Measurements from ENCODE around the gene TRAF5.

TRAF5 gene

DNA sequence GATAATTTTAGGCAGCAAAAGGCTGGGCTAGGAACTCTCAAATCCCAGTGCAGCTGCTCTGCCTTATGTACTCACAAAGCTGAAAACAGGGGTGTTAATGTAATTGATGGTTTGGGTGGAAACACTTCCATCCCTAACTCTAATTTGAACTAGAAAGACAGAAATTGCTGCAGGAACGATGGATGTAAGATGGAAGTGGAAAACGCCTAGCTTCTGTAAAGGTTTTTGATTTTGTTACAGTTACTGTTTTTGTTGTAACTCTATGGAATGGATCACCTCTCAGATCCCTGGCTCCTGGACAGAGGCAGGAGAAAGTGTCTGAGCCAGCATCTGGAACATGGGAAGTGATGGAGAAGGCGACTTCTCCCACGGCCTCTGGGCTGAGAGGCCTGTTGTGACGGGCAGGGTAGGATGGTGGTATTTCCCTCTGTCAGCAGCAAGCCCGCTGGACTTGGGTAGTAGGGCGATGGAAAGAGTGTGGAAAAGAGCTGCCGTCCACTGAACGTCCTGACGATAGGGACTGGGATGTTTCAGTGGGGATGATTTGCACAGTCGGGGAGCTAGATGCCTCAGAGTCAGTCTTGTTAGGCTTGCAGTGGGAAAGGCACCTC, 1.6 kb downstream of the TRAF5 start:
- DNase-seq = no peak

DNA sequence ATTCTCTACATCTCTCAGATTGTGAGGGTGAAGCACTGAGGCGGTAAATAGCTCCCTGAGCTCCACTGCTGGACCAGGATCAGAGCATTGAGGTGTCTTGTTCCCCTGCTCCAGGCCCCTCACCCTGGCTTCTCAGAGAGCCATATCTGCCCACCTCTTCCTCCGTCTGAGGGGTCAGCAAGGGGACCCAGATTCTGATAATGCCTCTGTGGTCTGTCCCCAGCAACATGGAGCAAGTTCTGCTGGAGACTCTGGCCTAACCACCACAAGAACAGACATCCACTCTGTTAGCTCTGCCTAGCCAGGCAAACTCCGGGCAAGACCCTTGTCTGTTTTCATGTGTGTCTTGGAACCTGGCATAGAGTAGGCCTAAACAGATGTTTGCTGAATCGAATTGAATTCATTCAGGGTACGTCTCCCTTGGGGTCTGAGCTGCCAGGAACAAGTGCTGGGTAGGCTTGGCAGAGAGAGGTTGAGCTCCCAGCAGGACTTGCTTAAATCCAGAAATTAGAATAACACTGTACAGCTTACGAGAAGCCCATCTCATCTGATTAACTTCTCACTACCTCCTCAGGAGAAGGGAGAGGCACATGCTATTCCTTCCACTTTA, 2.3 kb downstream of the TRAF5 start:
- no peak for DNase-seq

DNA sequence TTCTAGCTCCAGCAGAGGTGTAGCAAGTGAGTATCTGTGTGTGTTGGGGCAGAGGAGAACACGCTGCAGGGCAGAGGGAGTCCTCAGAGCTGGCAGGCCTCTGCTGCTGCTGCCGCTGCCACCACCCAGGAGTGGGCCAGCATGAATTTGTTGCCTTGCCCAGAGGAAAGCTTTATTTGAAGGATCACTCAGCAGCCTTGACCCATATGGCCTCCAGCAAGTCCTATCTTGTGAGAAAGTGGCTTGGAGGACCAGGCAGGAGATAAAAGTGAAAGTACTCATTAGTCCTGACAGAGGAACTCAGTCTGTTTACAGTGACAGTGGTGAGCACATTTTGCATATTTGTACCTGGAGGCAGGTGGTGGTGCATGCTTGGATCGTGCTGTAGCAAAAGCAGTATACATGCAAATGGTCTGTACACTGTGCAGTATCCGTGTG, 3.1 kb downstream of the TRAF5 start:
- no peak for DNase-seq

DNA sequence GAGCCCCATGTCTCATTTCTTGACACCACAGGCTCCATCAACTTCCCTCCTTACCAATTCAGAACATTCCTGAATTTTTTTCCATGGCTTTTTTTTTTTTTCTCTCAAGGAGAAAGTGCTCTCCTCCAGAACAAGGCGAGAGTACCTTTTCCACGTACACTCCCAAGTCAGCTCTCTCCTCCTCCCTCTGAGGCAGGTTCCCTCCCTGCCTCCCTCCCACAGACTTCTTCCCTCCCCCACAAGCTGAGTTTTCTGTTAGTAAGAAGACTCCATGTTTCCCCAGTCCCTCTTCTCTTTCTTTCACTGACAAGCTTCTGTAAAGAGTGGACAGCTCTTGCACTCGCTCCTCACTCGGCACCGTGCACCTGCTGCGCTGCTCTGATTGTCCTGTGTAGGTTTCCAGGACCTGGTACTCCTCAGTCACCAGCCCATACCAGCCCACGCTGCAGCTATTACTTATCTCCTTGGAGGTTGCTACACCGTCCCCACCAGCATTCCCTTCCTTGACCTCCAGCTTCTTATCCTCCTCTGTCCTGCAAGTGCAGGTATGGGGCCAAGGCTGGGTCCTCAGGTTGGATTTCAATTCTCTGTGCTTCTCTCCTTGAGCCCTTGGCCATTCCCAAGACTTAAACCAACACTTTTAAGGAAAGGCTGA, 3.8 kb downstream of the TRAF5 start:
- peak in 1 of 4 experiments; percentile 14 for DNase-seq

DNA sequence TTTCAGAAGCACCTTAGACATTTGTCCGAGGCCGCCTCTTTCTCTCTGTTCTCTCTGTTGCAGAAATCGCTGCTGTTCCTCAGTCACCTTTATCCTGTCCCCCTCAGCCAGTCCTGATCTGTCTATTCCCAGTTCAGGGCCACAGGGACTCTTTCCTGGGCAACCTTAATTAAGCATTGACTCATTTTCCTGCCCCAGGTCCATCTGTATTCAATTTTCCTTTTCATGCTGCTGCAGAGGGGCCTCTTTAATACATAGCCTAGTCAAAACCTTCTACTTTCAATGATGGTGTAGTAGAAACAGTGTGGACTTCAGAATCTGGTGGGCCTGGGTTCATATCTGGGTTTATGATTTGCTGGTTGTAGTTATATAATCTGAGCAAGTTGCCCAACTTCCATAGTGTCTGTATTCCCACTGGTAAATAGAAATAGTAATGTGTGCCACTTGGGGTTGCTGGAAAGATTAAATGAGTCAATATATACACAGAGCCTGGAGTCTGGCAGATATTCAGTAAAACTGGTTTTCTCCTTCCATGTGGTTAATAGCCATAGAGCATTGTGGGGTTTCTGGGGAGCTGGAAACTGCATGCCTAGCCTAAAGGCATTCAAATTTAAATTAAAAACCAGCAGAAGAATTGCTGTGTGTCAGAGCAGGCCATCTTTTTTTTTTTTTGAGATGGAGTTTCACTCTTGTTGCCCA, 4.5 kb downstream of the TRAF5 start:
- DNase-seq = no peak

DNA sequence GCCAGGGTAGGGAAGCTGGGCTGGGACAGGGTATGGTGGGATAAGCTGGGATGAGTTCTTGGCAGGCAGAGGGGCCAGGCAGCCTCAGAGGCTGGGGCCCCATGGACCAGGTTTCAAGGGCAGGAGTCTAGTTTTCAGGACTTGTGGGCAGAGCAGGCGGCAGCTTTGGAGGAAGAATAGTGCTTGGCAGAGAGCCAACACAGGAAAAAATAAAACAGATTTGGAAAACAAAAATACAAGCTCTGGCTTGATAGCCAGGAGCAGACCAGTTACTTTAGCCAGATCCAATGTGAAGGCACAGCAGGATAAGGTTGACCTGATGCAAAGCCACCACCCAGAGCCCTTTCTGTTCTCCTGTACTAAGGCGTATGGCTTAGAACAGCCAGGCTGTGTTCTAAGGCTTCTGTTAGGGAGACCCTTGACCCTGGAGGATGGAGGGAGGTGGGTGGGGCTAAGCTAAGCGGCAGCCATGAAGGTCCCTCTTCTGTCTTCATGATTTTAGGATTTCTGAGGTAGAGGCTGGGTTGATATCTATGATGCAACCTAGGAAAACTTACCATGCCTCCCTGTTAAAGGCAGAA, 5.5 kb downstream of the TRAF5 start:
- peak in 1 of 4 experiments; percentile 16 for DNase-seq

DNA sequence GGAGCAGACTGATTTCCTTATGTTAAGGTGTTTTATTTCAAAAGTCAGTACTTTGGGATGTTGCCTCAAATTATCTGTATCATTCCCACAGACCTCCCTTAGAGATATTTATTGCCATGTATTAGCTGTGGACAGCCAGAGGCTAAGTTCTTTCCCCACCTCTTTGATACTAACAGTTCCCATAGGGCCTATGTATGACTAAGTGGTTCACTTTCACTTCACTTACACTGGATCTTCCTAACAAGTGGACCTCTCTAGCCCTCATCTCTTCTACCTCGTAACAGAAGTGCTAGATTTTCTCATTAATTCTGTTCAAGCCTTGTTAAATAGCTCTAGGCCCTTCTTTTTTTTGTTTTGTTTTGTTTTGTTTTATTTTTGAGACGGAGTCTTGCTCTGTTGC, 6.2 kb downstream of the TRAF5 start:
- DNase-seq = peak in 2 of 4 experiments; percentile 15 to 23

DNA sequence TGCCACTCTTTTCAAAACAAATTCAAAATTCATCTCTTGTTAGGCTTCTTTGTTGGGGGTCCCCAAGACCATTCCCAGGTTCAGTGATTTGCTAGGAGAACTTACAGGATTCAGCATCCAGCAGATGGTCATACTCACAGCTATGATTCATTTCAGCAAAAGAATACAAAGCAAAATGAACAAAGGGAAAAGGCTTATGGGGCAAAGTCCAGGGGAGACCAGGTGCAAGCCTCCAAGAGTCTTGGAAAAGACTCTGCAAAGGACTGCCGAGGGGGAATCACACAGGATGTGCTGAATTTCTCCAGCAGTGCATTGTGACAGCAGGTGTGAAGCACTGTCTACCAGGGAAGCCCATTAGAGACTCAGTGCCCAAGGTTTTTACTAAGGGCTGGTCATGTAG, 7.3 kb downstream of the TRAF5 start:
- no peak for DNase-seq

DNA sequence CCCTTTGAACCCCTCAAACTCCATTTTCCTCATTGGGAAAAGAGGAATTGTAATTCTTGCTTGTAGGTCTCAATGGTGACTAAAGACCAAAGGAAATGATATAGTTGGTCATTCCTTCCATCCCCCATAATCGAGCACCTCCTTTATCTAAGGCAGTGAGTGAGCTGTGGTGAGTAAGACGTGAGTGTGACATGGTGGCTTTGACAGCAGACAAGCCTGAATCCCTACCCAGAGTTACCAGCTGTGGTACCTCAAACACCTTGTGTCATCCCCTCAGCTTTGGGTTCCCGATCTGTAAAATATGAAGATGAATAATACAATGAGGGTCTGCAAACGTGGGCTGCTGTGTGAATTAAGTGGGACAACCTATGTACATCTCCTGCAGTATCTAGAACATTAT, 8.4 kb downstream of the TRAF5 start:
- DNase-seq = no peak

DNA sequence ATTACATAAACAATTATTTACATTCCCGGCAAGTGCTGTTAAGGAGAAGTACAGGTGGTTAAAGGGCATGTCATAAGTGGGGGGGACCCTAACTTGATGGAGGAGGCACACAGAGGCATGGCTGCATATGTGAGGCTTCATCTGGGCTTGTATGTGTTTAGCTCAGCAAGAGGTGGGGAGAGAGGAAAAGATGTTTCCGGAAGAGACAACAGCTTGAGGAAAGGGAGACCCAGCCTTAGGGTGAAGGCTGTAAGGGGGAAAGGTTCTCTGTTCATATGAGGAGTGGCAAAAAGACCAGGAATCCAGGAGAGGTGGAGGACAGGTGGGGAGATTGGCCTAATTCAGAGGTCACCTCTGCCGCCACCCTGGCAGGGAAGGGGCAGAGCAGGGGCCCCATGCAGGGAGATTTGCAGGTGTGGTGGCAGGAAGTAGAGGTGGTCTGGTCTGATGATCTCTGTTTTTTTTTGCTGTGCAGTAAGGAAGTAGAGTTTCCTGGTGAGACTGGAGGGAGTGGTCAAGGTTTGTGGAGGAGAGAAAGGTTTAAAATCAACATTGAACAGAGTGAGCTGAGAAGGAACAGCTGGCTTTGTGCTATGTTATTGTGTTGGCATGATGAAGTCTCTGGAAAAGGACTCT, 9.0 kb downstream of the TRAF5 start:
- no peak for DNase-seq

DNA sequence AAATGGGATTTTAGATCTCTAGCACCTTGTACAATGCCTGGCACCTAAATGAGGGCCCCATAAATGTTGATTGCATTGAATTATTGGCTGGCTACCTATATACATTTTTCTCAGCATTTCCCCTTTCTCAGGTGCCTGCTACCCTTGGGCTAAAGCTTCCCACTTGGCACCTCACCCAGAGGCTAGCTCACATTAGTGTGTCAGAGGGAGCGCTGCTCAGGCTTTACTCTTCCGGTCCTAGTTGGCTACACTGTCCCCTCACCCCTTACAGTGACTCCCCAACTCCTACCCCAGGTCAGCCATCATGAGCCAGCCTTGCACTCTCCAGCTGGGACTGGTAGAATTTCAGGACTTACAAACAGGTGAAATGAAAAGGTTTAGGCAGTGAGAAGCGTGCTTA, 9.5 kb downstream of the TRAF5 start:
- no peak for DNase-seq

DNA sequence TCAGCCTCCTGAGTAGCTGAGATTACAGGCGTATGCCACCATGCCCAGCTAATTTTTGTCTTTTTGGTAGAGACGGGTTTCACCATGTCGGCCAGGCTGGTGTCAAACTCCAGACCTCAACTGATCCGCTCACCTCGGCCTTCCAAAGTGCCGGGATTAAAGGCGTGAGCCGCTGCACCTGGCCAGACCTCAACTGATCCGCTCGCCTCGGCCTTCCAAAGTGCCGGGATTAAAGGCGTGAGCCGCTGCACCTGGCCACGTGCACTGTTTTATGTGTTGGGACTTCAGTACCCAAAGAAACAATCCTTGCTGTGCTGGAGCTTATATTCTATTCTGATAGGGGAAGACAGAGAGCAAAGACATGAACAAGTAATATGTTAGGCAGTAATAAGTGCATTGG, 10.1 kb downstream of the TRAF5 start:
- DNase-seq = no peak

DNA sequence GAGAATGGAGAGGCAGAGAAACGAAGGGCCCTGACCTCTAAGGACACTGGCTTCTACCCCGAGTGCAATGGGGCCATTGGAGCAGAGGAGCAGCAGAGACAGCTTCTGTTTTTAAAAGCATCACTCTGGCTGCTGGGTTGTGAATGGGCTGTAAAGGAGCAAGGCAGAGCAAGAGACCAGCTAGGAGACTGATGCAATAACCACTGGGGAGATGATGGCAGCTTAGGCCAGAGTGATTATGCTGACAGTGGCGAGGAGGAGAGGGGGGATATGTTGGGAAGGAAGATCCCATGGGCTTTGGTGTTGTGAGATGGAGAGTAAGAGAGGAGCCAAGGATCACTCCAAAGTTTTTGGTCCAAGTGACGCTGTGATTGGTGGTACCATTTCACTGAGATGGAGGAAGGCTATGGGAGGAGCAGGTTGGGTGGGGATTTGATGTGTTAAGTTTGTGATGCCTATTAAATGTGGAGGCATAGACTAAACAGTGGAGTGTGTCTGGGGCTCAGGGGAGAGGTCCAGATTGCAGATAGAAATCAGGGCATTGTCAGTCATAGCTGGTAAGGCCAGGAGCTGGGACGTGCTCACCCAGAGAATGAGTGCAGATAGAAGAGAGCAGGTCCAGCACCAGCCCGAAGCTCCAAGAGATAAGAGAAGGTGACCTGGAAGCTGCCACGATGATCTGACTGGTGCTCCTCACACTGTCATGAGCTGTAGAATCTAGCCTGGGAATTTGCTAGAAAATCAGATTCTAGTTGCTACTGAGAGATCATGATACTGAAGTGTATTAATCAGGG, 11.0 kb downstream of the TRAF5 start:
- no peak for DNase-seq

DNA sequence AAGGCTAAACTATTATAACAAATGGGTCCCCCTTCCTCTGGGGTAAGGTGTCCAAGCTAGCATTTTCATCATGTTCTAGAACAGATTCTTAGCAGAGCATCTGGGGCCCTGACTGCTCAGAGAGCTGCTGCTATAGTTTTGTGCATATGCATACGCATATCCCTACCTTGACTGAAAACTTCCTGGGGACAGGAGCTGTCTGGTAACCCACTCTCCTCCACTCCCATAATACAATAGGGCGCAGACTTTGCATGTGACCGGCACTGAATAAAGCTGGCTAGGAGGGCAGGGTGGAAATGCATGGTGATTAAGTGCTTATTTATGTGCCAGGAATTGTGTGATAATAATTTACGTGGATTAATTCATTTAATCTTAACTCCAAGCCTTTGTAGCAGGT, 11.6 kb downstream of the TRAF5 start:
- no peak for DNase-seq

DNA sequence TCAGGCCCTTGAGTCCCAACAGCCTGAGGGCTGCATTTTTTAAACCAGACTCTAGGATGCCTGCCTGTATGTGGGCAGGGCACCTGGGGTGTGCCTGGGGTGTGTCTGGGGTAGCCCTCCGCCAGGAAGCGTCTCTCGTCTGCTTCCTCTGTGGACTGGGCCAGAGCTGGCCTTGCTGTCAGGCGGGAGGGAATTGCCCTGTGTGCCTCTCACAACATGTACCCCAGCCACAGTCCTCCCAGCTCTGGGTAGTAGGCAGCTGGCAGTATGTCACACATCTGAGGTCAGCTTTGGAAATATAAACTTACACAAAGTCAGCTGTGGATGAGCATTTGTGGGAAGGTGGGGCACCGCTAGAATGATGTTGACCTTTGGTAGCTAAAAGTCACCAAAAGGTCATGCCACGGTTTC, 13.0 kb downstream of the TRAF5 start:
- DNase-seq = peak; percentile 57 to 82 (median 65)

DNA sequence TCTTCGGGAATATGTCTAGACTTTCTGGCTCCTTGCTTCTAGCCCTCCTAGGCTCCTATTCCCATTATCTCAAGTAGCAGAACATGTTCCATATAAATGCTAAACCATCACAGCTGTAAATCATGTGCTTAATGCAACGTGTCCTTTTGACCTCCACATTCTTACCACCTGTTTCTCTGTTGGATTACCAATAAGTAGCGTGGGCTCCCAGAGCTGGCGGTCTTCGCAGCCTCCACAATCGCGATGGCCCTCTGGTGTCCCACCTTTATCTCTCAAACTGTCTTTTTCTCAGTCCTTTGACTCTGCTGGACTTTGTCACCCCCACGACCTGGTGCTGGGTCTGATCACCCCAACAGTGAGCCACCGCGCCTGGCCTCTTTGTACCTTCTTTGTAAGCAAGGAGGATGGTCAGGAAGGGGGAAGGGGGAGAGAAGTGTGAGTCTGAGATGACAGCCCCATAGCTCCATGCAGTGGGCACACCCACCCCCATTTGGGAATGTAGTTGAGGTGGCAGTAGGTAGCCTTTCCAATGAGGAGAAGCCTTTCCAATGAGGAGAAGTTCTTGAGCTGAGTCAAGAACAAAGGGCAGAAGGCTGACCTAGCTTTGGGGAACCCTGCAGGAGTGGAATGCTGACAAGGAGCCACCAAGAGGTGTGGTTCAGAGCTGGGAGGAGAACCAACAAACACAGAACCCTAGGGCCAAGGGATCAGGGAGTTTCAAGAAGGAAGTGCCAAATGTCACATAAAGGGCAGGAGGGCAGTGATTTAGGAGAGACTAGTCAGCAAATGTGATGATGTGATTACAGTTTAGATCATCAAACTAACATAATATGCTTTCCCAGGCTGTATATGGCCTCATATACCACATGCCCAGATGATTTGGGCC, 14.2 kb downstream of the TRAF5 start:
- DNase-seq = peak; percentile 77 to 92 (median 86)

DNA sequence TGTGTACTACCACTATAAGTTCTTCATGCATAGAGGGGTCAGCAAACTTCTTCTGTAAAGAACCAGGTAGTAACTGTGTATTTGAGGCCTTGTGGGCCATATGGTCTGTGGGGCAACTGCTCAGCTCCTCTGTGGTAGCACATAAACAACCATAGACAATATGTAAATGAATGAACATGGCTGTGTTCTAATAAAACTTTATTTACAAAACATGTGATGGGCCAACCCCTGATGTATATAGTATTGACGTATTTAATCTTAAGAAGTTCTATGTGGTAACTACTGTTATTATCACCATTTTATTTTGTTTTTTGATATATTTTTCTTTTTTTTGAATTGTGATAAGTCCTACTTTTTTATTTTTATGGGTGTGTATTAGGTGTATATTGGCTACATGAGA, 15.4 kb downstream of the TRAF5 start:
- no peak for DNase-seq

DNA sequence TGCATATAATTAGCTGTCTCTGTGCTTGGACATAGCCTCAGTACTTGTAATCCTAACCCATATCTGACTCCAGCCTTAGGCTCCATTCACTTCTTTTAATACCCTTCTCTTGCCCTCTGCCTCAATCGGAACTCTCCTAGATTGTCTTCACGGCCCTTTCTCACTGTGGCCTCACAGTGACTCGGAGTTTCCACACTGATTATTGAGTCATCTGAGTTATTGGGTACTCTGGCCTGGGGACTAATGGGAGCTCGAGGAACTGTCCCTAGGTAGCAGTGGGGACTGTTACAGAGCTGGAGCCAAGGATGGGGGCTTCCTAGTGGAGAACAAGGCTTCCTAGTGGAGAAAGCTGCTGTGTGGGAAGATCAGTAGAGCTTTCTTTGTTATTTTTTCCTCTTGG, 17.0 kb downstream of the TRAF5 start:
- DNase-seq = peak in 3 of 4 experiments; percentile 38 to 55 (median 45)

DNA sequence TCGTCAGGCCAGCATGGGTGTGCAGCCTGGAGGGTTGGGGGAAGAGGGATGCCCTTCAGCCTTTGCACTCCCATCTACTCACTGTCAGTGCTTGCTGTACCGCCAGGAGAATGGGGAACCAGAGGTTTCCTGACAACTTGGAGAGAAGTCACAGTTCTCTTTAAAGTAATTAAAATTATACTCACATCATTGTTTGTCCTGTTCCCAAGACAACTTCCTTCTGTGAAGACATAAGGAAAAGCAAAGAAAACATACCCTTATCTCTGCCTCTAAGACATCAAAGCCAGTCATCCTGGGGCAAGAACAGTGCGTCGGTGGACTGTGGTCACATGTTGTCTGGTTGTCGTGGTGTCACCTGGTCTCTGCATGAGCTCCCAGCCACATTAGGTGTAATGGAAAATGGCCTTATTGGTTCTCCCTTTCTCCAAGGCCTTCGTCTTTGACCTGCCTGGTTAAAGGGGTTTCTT, 17.6 kb downstream of the TRAF5 start:
- DNase-seq = peak; percentile 38 to 78 (median 56)

DNA sequence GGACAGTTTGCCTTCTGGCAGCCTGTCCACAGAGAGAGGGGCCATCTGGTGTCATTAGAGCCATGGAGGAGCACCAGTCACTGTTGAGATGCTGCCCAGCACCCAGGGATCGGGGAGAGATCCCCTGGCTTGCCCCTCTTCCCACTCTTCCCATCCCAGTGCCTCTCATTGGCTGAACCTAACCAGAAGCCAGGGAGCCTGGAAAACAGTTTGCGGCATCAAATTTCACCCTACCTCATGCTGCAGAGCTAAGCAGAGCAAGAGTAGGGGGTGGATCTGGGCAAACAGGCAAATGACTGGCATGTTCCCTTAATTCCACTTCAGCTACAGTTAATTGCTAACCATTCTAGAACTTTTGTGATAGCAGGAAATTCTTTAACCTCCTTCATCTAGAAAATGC, 19.1 kb downstream of the TRAF5 start:
- DNase-seq = no peak

Data from suppressor macrophage (primary cell).